H1 (cell line): ENCODE results near the gene SPOCK1. TPM values are rescaled to one million over a fixed set of nuclear protein-coding genes. Genes with fewer than 3 reads are reported as not detected.

Experiments used
- CTCF ChIA-PET: fragments of 300-600 bp; sonication (Branson Sonifier 250); formaldehyde crosslinking; loops from one replicate; lab custom pipeline; 2021; ENCODE audit not compliant: partially characterized antibody; lab: Charles Lee
- POLR2A ChIA-PET: fragments of 300-600 bp; sonication (Branson Sonifier 250); formaldehyde crosslinking; loops from one replicate; lab custom pipeline; 2021; ENCODE audit warnings: inconsistent platforms; ENCODE audit not compliant: partially characterized antibody; lab: Charles Lee
- DNase-seq, 2 experiments: peaks; one replicate each; pipeline versions ENCODE4 v3.0.0 to v3.0.0-alpha.2; 2010 to 2022; ENCODE audit warnings: low spot score in 2 of 2, low read depth in 1 of 2, mixed read lengths in 1 of 2
- FAIRE-seq: peaks from 2 replicates; lab custom pipeline; 2011; peaks lifted over from hg19 to GRCh38; lab: Jason Lieb, UNC
- H2AFZ ChIP-seq: 2 replicates; pipeline ENCODE4 v1.8.1; 2012; ENCODE audit warnings: low read length, inconsistent platforms
- H2AK5ac ChIP-seq: 2 replicates; pipeline ENCODE4 v1.6.1; 2013; ENCODE audit warnings: low read depth, low read length
- H2BK120ac ChIP-seq: replicated peaks from 2 replicates; pipeline ENCODE3; 2013; ENCODE audit warnings: low read depth, low read length, inconsistent platforms
- H2BK12ac ChIP-seq: 2 replicates; pipeline ENCODE4 v1.6.1; 2013; ENCODE audit warnings: low read depth, low read length
- H2BK15ac ChIP-seq: 2 replicates; pipeline ENCODE4 v1.6.1; 2013; ENCODE audit warnings: low read length
- H2BK20ac ChIP-seq: 2 replicates; pipeline ENCODE4 v1.6.1; 2013; ENCODE audit warnings: low read length
- H2BK5ac ChIP-seq: 2 replicates; pipeline ENCODE4 v1.6.1; 2013; ENCODE audit warnings: low read depth, low read length
- H3K14ac ChIP-seq: 2 replicates; pipeline ENCODE4 v1.6.1; 2013; ENCODE audit warnings: inconsistent platforms; ENCODE audit not compliant: insufficient read length
- H3K18ac ChIP-seq: 2 replicates; pipeline ENCODE4 v1.6.1; 2013; ENCODE audit warnings: low read length; ENCODE audit errors: extremely low read depth
- H3K23ac ChIP-seq: 2 replicates; pipeline ENCODE4 v1.6.1; 2013; ENCODE audit warnings: inconsistent platforms; ENCODE audit not compliant: insufficient read length
- H3K23me2 ChIP-seq: 2 replicates; pipeline ENCODE4 v1.6.1; 2013; ENCODE audit warnings: low read depth, low read length
- H3K27ac ChIP-seq: 2 replicates; pipeline ENCODE4 v1.6.1; 2011; ENCODE audit warnings: low read depth, low read length, inconsistent platforms
- H3K27me3 ChIP-seq, 4 experiments: replicated peaks in 1 of 4; 1 replicate in 1 of 4; 2 replicates in 3 of 4; pipeline versions ENCODE4 v1.6.1 to v1.8.1; 2011 to 2013; ENCODE audit warnings: low read length in 3 of 4, mild to moderate bottlenecking in 3 of 4, inconsistent platforms in 2 of 4, mixed read lengths in 2 of 4, moderate library complexity in 1 of 4; ENCODE audit not compliant: control insufficient read depth in 3 of 4, insufficient read depth in 3 of 4; ENCODE audit errors: extremely low read depth in 1 of 4
- H3K36me3 ChIP-seq, 4 experiments: 2 replicates each; pipeline versions ENCODE4 v1.6.1 to v1.8.1; 2011 to 2013; ENCODE audit warnings: mild to moderate bottlenecking in 4 of 4, low read length in 3 of 4, moderate library complexity in 2 of 4, control low read depth in 1 of 4, inconsistent platforms in 1 of 4; ENCODE audit not compliant: insufficient read depth in 4 of 4, control insufficient read depth in 2 of 4
- H3K4ac ChIP-seq: replicated peaks from 2 replicates; pipeline ENCODE3; 2013; ENCODE audit warnings: low read length, low read depth, mixed read lengths, inconsistent platforms; ENCODE audit not compliant: insufficient read length
- H3K4me1 ChIP-seq, 4 experiments: replicated peaks in 1 of 4; 1 replicate in 1 of 4; 2 replicates in 3 of 4; pipeline versions ENCODE4 v1.6.1 to v1.8.1; 2011 to 2013; ENCODE audit warnings: low read length in 3 of 4, inconsistent platforms in 2 of 4, mixed read lengths in 1 of 4; ENCODE audit not compliant: insufficient read depth in 4 of 4, control insufficient read depth in 3 of 4
- H3K4me2 ChIP-seq, 2 experiments: 2 replicates each; pipeline versions ENCODE4 v1.6.1 to v1.8.1; 2011 to 2013; ENCODE audit warnings: low read depth in 2 of 2, low read length in 2 of 2, control low read depth in 1 of 2, inconsistent platforms in 1 of 2, mild to moderate bottlenecking in 1 of 2; ENCODE audit not compliant: insufficient read depth in 1 of 2
- H3K4me3 ChIP-seq, 4 experiments: fragments of 200-600, 300-600 bp in 1 of 4; sonication (generic), shearing (Covaris generic), sonication (Bioruptor Twin) in 1 of 4; 2 replicates each; pipeline versions ENCODE4 v1.5.1 to v1.8.1; 2011 to 2016; ENCODE audit warnings: low read length in 4 of 4, low read depth in 3 of 4, control low read depth in 2 of 4, inconsistent platforms in 2 of 4, mild to moderate bottlenecking in 2 of 4, mixed read lengths in 1 of 4, moderate library complexity in 1 of 4; ENCODE audit not compliant: insufficient read depth in 2 of 4; ENCODE audit errors: extremely low read depth in 1 of 4
- H3K56ac ChIP-seq: replicated peaks from 2 replicates; pipeline ENCODE3; 2013; ENCODE audit warnings: low read depth, mild to moderate bottlenecking, mixed read lengths, low read length, inconsistent platforms; ENCODE audit not compliant: insufficient read length
- H3K79me1 ChIP-seq: 2 replicates; pipeline ENCODE4 v1.6.1; 2013; ENCODE audit warnings: low read depth, low read length, control low read depth
- H3K79me2 ChIP-seq, 2 experiments: 2 replicates each; pipeline versions ENCODE4 v1.6.1 to v1.8.1; 2012 to 2013; ENCODE audit warnings: low read length in 2 of 2, mild to moderate bottlenecking in 2 of 2, inconsistent platforms in 1 of 2; ENCODE audit not compliant: insufficient read depth in 2 of 2, control insufficient read depth in 1 of 2
- H3K9ac ChIP-seq, 4 experiments: replicated peaks in 1 of 4; 1 replicate in 1 of 4; 2 replicates in 3 of 4; pipeline versions ENCODE4 v1.6.1 to v1.8.1; 2011 to 2013; ENCODE audit warnings: low read depth in 3 of 4, low read length in 3 of 4, control low read depth in 2 of 4, mild to moderate bottlenecking in 2 of 4, moderate library complexity in 2 of 4, inconsistent platforms in 1 of 4; ENCODE audit errors: extremely low read depth in 1 of 4
- H3K9me3 ChIP-seq, 2 experiments: 2 replicates each; pipeline versions ENCODE4 v1.6.1 to v1.8.1; 2012 to 2013; ENCODE audit warnings: mild to moderate bottlenecking in 2 of 2, moderate library complexity in 2 of 2, control low read depth in 1 of 2, inconsistent platforms in 1 of 2, low read depth in 1 of 2, low read length in 1 of 2, mixed read lengths in 1 of 2; ENCODE audit not compliant: insufficient read depth in 2 of 2
- H4K20me1 ChIP-seq, 2 experiments: replicated peaks in 1 of 2; 2 replicates each; pipeline versions ENCODE3 to v1.8.1; 2011 to 2013; ENCODE audit warnings: inconsistent platforms in 2 of 2, low read length in 2 of 2, mild to moderate bottlenecking in 1 of 2; ENCODE audit not compliant: insufficient read depth in 2 of 2, control insufficient read depth in 1 of 2
- H4K5ac ChIP-seq: 2 replicates; pipeline ENCODE4 v1.6.1; 2013; ENCODE audit warnings: low read length, low read depth, mixed read lengths, inconsistent platforms; ENCODE audit not compliant: insufficient read length
- H4K8ac ChIP-seq: 2 replicates; pipeline ENCODE4 v1.8.0; 2013; ENCODE audit warnings: mild to moderate bottlenecking, moderate library complexity, low read length, inconsistent platforms; ENCODE audit not compliant: insufficient read depth; ENCODE audit errors: extremely low read depth
- H4K91ac ChIP-seq: replicated peaks from 2 replicates; pipeline ENCODE3; 2013; ENCODE audit warnings: low read length, mixed read lengths, inconsistent platforms; ENCODE audit not compliant: insufficient read length
- EGR1 ChIP-seq: IDR thresholded peaks from 2 replicates; pipeline ENCODE4 v1.6.1; 2011; ENCODE audit warnings: low read depth, low read length, borderline replicate concordance
- RBBP5 ChIP-seq: IDR thresholded peaks from 2 replicates; pipeline ENCODE4 v1.7.1; 2012; ENCODE audit warnings: low read depth, mild to moderate bottlenecking, inconsistent platforms, low read length, moderate library complexity, borderline replicate concordance
- RNF2 ChIP-seq: fragments of 200-900, 300-1000 bp; sonication (generic); IDR thresholded peaks from 2 replicates; pipeline ENCODE4 v1.7.1; 2016; ENCODE audit warnings: borderline replicate concordance, low read depth, mild to moderate bottlenecking, antibody characterized with exemption, low read length; ENCODE audit not compliant: poor library complexity, severe bottlenecking; ENCODE audit errors: missing control alignments
- WGBS, 2 experiments: shearing (Covaris generic) in 1 of 2; methylation state at CpG; one replicate each; pipeline versions ENCODE4 v1.1.6 to v1.1.7; 2013 to 2015; ENCODE audit warnings: low lambda C conversion rate in 2 of 2, mixed read lengths in 2 of 2, inconsistent platforms in 1 of 2, low coverage in 1 of 2, missing lambda C conversion rate in 1 of 2; ENCODE audit not compliant: insufficient replicate concordance in 2 of 2, insufficient coverage in 1 of 2, insufficient read length in 1 of 2; ENCODE audit errors: extremely low coverage in 1 of 2, missing lambda C conversion rate in 1 of 2; 5-methylcytosine and 5-hydroxymethylcytosine counted together
- polyA plus RNA-seq, 7 experiments: library from polyadenylated mRNA; depleted of rRNA in 3 of 7; stranded (reverse) in 5 of 7; unstranded in 2 of 7; fragments of >200 nt in 5 of 7; fragments of 200-250 nt in 2 of 7; gene quantifications; 1 replicate in 5 of 7; 2 replicates in 1 of 7; 4 replicates in 1 of 7; pipeline versions ENCODE4 v1.2.1 to v1.2.3, GENCODE V29; 2011 to 2013; ENCODE audit warnings: missing spikeins in 2 of 7, mixed read lengths in 2 of 7
- total RNA-seq: library from RNA; stranded (reverse); fragmentation: NEBNext Ultra II Directional; extraction: Animal tissue kit (Norgen Biotek cat#: 25700); gene quantifications from 2 replicates; pipeline ENCODE4 v1.2.1, GENCODE V29; 2021
- TF ChIP-seq, protein P1 (sequence below): IDR thresholded peaks from 2 replicates; pipeline ENCODE4 v1.6.1; 2012; ENCODE audit warnings: inconsistent platforms
- TF ChIP-seq, protein P2 (sequence below): IDR thresholded peaks from 2 replicates; pipeline ENCODE4 v1.6.1; 2012; ENCODE audit warnings: inconsistent platforms

SPOCK1 gene
- total and polyA plus RNA-seq, 2 of the 8 experiments (the other 6 are each of a cell fraction or from before 2014, with no cell fraction given), result 6.9 to 18.1 TPM

DNA sequence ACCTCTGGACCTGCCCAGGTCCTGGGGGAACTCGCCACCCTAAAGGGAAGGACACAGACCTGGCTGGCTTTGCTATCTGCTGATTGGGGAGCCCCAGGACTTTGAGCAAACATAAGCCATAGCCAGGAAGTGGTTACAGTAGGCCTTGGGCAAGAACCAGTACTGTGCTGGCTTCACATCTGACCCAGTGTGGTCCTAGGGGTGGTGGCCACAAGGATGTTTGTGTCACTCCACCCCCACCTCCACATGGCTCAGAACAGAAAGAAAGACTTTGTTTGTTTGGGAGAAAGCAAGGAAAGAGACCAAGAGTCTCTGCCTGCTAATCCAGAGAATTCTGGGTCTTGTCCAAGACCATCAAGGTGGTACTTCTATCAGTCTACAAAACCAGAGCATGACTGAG is 334.2 kb downstream of the SPOCK1 start:
- no peaks in the 10 kb centered on the region for H4K20me1 ChIP-seq
- no peak for FAIRE-seq

More for the DNA sequence above, 334.2 kb downstream of the SPOCK1 start:
- H3K56ac ChIP-seq, result no peak overlapping the region
- DNase-seq, result no peak
- no peaks in the 10 kb centered on the region for H3K4me1 ChIP-seq
- H2BK12ac ChIP-seq, result no peak overlapping the region
- no peak overlapping the region for H3K23ac ChIP-seq
- no peak overlapping the region for H2AK5ac ChIP-seq
- POLR2A ChIA-PET, result no interaction called here
- no peak overlapping the region for H4K5ac ChIP-seq
- no peaks in the 10 kb centered on the region for H3K9me3 ChIP-seq
- no peaks in the 10 kb centered on the region for H3K79me1 ChIP-seq
- H3K14ac ChIP-seq, result no peak overlapping the region
- H2BK120ac ChIP-seq, result no peak overlapping the region
- 83% methylated on average over 1 of the region's 1 CpG; no CpG with 5 or more reads in 1 of the 2 experiments for WGBS, 2 experiments
- H3K4me3 ChIP-seq, result no peak overlapping the region
- H3K4ac ChIP-seq, result no peak overlapping the region
- no peak overlapping the region for H3K4me2 ChIP-seq
- H3K27ac ChIP-seq, result no peak overlapping the region
- H2BK15ac ChIP-seq, result no peak overlapping the region
- no peak overlapping the region for H3K18ac ChIP-seq
- no peak for TF ChIP-seq RNF2
- TF ChIP-seq, protein P1, sequence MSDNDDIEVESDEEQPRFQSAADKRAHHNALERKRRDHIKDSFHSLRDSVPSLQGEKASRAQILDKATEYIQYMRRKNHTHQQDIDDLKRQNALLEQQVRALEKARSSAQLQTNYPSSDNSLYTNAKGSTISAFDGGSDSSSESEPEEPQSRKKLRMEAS, result no peak
- no peak for TF ChIP-seq RBBP5
- no peak for TF ChIP-seq EGR1
- TF ChIP-seq, protein P2, sequence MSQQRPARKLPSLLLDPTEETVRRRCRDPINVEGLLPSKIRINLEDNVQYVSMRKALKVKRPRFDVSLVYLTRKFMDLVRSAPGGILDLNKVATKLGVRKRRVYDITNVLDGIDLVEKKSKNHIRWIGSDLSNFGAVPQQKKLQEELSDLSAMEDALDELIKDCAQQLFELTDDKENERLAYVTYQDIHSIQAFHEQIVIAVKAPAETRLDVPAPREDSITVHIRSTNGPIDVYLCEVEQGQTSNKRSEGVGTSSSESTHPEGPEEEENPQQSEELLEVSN, result no peak
- TF ChIP-seq, all 59 proteins: peak for 0
- no peak overlapping the region for H3K9ac ChIP-seq
- H2AFZ ChIP-seq, result no peak overlapping the region
- no peak overlapping the region for H2BK20ac ChIP-seq
- H4K8ac ChIP-seq, result no peak overlapping the region
- no peaks in the 10 kb centered on the region for H3K27me3 ChIP-seq
- no peaks in the 10 kb centered on the region for H3K23me2 ChIP-seq
- H3K36me3 ChIP-seq, result no peaks in the 10 kb centered on the region
- H2BK5ac ChIP-seq, result no peak overlapping the region
- H3K79me2 ChIP-seq, result no peaks in the 10 kb centered on the region
- CTCF ChIA-PET, result interaction anchor here (1.1 to 1.4 kb wide), 2 partner anchors 19 to 22 kb away, joined by 3 read pairs; no protein-coding TSS in a partner anchor
- no peak overlapping the region for H4K91ac ChIP-seq
